ENCODE results near the gene SMARCA2.

The SMARCA2 gene

GRCh38 chr9:2110036-2110435 is 94.9 kb downstream of the SMARCA2 start:
- no peak for TF ChIP-seq CTCF (IDR thresholded peaks at IDR 0.05)

DNA sequence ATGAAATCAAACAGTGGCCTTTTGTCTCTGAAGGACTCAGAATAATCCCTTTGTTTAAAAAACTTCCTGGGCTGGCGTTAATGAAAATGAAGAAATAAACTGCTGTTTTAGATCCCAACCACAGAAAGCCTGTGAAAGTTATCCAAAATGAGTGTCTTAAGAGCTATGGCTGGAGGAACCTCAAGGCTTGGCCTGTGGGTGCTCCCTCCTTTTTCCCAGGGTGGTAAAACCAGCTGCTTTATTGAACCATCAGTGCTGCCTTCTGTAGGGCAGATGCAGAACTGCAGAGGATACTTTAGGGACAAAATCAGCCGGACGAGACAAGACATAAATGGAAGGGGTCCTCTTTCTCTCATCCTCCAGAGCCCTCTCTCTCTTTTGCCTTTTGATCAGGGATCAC is 100.9 kb downstream of the SMARCA2 start:
- TF ChIP-seq CTCF (IDR thresholded peaks at IDR 0.05) = peak; percentile 45; the same call in 1 of the 2 replicates

- no peak for TF ChIP-seq CTCF (IDR thresholded peaks at IDR 0.05)
Measured at GRCh38 chr9:2117527-2117926, 102.4 kb downstream of the SMARCA2 start.

DNA sequence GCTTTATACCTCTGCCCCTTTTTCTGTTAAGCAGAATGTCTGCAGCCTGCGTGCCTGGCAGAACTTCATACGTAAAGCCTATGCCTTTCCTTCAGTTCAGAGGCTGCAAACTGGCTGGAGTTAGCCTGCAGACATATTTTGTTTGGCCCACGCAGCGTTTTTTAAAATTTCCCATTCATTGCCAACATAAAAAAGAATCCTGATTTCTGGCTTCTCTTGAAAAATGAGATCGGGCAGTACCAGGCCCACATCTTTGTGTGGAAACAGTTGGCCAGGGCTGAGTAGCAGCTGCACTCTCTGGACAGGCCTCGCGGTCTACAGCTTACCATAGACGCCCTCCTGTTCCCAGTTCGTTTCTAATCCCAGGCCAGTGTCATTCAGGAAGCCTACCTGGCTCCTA is 104.4 kb downstream of the SMARCA2 start:
- no peak for TF ChIP-seq CTCF (IDR thresholded peaks at IDR 0.05)

DNA sequence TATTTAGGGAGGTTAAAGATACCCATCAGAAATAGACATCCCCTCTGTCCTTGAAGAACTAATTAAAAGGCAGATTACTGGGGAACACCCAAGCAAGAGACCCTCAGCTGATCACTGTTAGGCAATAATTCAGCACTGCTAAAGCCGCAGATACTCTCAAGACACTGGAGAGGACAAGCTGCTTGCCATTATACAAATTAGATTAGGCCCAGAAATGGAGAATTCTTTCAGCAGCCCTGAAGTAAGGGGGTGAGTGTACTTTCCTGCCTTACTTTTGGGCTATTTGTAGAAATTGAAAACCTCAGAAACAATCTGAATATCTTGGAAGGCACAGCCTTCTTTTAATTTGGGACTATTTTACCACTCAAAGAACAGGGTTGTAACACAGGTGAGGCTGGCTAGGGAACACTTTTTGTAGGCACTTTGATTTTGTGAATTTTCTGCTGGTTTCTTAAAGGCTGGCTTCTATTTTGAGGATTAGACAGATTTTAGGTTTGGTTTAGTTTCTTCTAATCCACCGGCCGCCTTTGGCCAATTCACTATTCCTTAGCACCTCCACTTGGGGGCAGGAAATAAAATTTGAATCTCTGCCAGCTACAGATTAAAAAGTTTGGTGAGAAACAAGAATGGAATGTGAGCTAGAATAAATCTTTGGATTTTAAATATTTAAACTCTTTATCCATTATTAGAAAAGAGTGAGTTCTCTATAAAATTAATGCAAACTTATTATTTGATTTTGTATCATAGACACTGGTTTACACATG is 106.0 kb downstream of the SMARCA2 start:
- TF ChIP-seq CTCF (IDR thresholded peaks at IDR 0.05) = no peak

DNA sequence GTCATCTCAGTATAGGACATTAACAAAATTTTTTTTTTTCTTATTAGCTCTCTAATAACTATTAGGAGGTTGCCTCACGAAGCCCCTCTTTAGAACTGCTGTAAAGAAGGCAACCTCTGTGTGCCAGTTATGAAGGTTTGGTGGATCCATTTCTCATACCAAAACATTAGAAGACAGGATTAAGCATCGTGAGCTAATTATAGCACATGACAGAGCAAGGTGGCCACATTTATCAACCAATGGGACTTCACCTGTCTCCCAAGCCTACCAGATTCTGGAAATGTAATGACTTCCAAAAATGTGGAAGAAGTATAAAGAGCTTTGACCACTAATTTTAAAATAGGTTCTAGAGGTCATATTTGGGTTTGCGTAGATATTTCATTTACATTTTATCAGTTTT is 107.2 kb downstream of the SMARCA2 start:
- TF ChIP-seq CTCF (IDR thresholded peaks at IDR 0.05) = no peak

GRCh38 chr9:2125906-2126305 is 110.8 kb downstream of the SMARCA2 start:
- TF ChIP-seq CTCF (IDR thresholded peaks at IDR 0.05) = no peak
